NB4 (cell line): Measurements from ENCODE around the gene FAM98A.

Source experiments
- DNase-seq: peaks from one replicate; pipeline ENCODE4 v3.0.0; 2010; ENCODE audit warnings: low read depth
- H3K4me3 ChIP-seq: one replicate; pipeline ENCODE4 v1.5.1; 2011; ENCODE audit warnings: mild to moderate bottlenecking, low read depth, low read length, moderate library complexity
- MYC ChIP-seq: IDR thresholded peaks from 2 replicates; pipeline ENCODE4 v1.6.1; 2011; ENCODE audit warnings: low read depth, low read length
- POLR2A ChIP-seq: IDR thresholded peaks from 2 replicates; pipeline ENCODE4 v1.6.1; 2011; ENCODE audit warnings: mild to moderate bottlenecking; ENCODE audit not compliant: insufficient read length; ENCODE audit errors: extremely low read depth
- TF ChIP-seq, protein P1 (sequence below): IDR thresholded peaks from 2 replicates; pipeline ENCODE4 v1.6.1; 2011; ENCODE audit warnings: low read depth, low read length
- TF ChIP-seq, protein P2 (sequence below): IDR thresholded peaks from one replicate; pipeline ENCODE4 v1.5.1; 2012; ENCODE audit warnings: low read depth, low read length

FAM98A gene

DNA sequence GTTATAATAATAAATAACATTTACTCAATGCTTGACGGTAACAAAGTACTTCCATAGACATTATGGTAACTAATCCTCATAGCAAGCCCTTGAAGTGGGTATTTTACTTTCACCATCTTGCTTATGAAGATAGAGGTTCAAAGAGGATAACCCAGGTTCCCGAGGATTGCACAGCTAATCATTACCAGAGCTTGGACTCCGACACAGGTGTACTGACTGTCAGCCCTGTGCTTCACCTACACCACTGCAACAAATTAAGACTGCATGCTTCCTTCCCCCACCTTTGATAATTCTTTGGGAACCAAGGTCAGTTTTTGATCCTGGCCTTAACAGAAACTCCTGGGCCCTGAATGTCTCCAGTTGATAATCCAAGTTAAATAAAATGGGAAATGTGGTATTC lies 48.9 kb downstream of the FAM98A start:
- no peak for DNase-seq
- H3K4me3 ChIP-seq: no peak overlapping the region
- TF ChIP-seq, protein P1, sequence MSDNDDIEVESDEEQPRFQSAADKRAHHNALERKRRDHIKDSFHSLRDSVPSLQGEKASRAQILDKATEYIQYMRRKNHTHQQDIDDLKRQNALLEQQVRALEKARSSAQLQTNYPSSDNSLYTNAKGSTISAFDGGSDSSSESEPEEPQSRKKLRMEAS: no peak
- no peak for TF ChIP-seq MYC
- TF ChIP-seq, protein P2, sequence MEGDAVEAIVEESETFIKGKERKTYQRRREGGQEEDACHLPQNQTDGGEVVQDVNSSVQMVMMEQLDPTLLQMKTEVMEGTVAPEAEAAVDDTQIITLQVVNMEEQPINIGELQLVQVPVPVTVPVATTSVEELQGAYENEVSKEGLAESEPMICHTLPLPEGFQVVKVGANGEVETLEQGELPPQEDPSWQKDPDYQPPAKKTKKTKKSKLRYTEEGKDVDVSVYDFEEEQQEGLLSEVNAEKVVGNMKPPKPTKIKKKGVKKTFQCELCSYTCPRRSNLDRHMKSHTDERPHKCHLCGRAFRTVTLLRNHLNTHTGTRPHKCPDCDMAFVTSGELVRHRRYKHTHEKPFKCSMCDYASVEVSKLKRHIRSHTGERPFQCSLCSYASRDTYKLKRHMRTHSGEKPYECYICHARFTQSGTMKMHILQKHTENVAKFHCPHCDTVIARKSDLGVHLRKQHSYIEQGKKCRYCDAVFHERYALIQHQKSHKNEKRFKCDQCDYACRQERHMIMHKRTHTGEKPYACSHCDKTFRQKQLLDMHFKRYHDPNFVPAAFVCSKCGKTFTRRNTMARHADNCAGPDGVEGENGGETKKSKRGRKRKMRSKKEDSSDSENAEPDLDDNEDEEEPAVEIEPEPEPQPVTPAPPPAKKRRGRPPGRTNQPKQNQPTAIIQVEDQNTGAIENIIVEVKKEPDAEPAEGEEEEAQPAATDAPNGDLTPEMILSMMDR: no peak
- TF ChIP-seq POLR2A: no peak

DNA sequence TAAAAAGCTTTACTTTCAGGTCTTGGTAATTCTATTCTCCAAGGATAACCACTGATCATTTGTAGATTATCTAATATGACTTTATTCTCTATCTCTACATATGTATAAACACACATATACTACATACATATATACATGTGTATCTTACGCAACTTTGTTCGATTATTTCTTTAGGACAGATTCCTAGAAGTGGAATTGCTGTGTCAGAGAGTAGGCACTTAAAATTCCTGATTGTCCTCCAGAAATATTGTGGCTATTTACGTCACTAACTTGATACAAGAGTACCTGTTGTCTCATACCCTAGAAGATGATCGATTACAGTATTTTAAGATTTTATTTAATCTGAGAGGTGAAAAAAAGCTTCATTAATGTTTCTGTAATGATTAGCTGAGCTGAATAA lies 57.9 kb downstream of the FAM98A start:
- no peak overlapping the region for H3K4me3 ChIP-seq
- TF ChIP-seq, protein P1: no peak
- TF ChIP-seq, protein P2: no peak
- no peak for TF ChIP-seq MYC
- DNase-seq: no peak

DNA sequence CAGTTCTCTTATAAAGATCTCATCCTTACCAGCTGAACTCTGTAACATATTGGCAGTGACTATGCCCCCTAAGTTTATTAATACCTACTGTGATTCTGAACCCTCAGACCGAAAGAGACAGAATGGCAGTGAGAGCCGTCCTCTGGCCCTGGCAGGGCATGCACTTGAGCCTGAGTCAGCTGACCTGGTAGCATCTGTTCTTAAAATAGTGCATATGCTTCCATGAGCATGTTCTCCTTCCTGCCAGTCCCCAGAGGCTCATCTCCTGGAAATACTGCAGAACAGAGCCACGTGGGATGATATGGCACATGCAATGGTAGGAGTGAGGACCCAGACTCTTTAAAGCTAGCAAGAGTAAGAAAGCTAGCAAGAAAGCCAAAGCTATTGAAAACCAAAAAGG lies 63.7 kb downstream of the FAM98A start:
- TF ChIP-seq, protein P1: no peak
- TF ChIP-seq MYC: no peak
- TF ChIP-seq, protein P2: no peak
- TF ChIP-seq POLR2A: no peak
- no peak for DNase-seq

More for the DNA sequence above, 63.7 kb downstream of the FAM98A start:
- no peak overlapping the region for H3K4me3 ChIP-seq
